ENCODE measurements around the gene RAMP3. TPM values are rescaled to one million over a fixed set of nuclear protein-coding genes. Genes with fewer than 3 reads are reported as not detected.
A peak's percentile ranks its signal among the peaks of the same experiment; 100 is the strongest.

The RAMP3 gene
- total RNA-seq, 6 experiments from 2014 or later = 3.6 to 25.9 (median 23.4) TPM

- Histone ChIP-seq H3K4me1 (no peaks in the 10 kb centered on the region), H3K27ac (no peak overlapping the region), H3K9me3 (no peaks in the 10 kb centered on the region), H3K36me3 (no peaks in the 10 kb centered on the region), H3K4me3 (no peak overlapping the region), H3K27me3 (no peaks in the 10 kb centered on the region)
- DNase-seq (no peak), ATAC-seq (no peak)
- 50% methylated on average over 5 of the region's 9 CpGs for WGBS (ENCODE audit: insufficient coverage, low coverage, low lambda C conversion rate, missing lambda C conversion rate)
- TF ChIP-seq CTCF (IDR thresholded peaks at IDR 0.05) = no peak
- TF ChIP-seq POLR2A (IDR thresholded peaks at IDR 0.05) = no peak
- intact Hi-C loops (cut with DNase I) = no loop called here
Observed at GRCh38 chr7:45179666-45180065, 22.1 kb downstream of the RAMP3 start.

- peak in 1 of 3 donors; percentile 40 for DNase-seq
- H3K27me3 ChIP-seq = no peaks in the 10 kb centered on the region
- no peaks in the 10 kb centered on the region for H3K4me1 ChIP-seq
- H3K4me3 ChIP-seq = no peak overlapping the region
- H3K27ac ChIP-seq = no peak overlapping the region
- H3K9me3 ChIP-seq = no peaks in the 10 kb centered on the region
- intact Hi-C loops (cut with DNase I) = no loop called here
- no peak for ATAC-seq
- TF ChIP-seq CTCF (IDR thresholded peaks at IDR 0.05) = no peak
- no peak for TF ChIP-seq POLR2A (IDR thresholded peaks at IDR 0.05)
- H3K36me3 ChIP-seq = no peaks in the 10 kb centered on the region
- WGBS (ENCODE audit: insufficient coverage, low coverage, low lambda C conversion rate, missing lambda C conversion rate) = 87% methylated on average over 8 of the region's 13 CpGs
Observed at GRCh38 chr7:45180084-45180986, 22.7 kb downstream of the RAMP3 start.

GRCh38 chr7:45181286-45181960, 23.8 kb downstream of the RAMP3 start:
- ATAC-seq (no peak), DNase-seq (peak in 1 of 3 donors; percentile 36)
- intact Hi-C loops (cut with DNase I) = no loop called here
- no peak overlapping the region for H3K27ac ChIP-seq
- no peaks in the 10 kb centered on the region for H3K9me3 ChIP-seq
- no peaks in the 10 kb centered on the region for H3K27me3 ChIP-seq
- TF ChIP-seq POLR2A (IDR thresholded peaks at IDR 0.05) = no peak
- no peak for TF ChIP-seq CTCF (IDR thresholded peaks at IDR 0.05)
- 66% methylated on average over 3 of the region's 7 CpGs for WGBS (ENCODE audit: insufficient coverage, low coverage, low lambda C conversion rate, missing lambda C conversion rate)
- no peaks in the 10 kb centered on the region for H3K36me3 ChIP-seq
- H3K4me1 ChIP-seq = no peaks in the 10 kb centered on the region
- no peak overlapping the region for H3K4me3 ChIP-seq

GRCh38 chr7:45181991-45182855, 24.6 kb downstream of the RAMP3 start:
- DNase-seq (peak in 1 of 3 donors; percentile 36), ATAC-seq (no peak)
- H3K4me3 ChIP-seq = no peak overlapping the region
- 81% methylated on average over 4 of the region's 8 CpGs for WGBS (ENCODE audit: insufficient coverage, low coverage, low lambda C conversion rate, missing lambda C conversion rate)
- TF ChIP-seq POLR2A (IDR thresholded peaks at IDR 0.05) (no peak), CTCF (IDR thresholded peaks at IDR 0.05) (no peak)
- no peaks in the 10 kb centered on the region for H3K27me3 ChIP-seq
- H3K36me3 ChIP-seq = no peaks in the 10 kb centered on the region
- H3K4me1 ChIP-seq = no peaks in the 10 kb centered on the region
- no peaks in the 10 kb centered on the region for H3K9me3 ChIP-seq
- intact Hi-C loops (cut with DNase I) = no loop called here
- no peak overlapping the region for H3K27ac ChIP-seq
